ENCODE measurements around the gene DMP1.

Gene DMP1

DNA sequence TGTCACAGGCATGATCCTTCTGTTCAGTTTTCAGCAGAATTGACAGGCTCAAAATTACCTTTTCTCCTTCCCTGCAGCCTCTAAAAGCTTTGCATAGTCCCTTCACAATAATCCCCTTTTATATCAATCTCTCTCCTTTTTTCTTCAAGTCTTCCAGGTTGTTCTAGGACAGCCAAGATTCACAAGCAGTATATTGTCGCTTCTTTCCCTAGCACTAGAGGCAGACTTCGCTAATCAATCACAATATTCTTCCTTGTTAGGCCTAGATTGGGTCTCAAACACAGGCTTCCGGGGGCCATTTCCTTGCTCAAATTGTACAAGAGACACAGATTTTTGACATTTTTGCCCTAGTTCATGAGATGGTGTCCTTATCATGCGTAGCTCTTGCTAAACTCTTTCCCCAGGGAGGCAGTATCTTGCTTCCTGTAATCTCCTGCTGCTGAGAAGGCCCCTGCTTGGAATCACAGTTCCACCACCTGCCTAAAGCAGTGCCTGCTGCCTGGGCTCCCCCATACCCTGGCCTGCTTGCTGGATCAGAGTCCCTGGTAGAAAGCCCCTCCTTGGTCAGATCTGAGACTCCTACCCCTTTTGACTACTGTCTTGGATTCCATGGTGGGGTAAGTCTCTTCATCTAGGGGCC is 57.3 kb downstream of the DMP1 start:
- Mint-ChIP-seq H3K4me1 (ENCODE audit: low read depth) (no peaks in the 10 kb centered on the region), H3K36me3 (ENCODE audit: low read depth) (no peaks in the 10 kb centered on the region), H3K27me3 (peaks cover 28% of the 10 kb centered on the region), H3K4me3 (no peak overlapping the region), H3K27ac (no peak overlapping the region), H3K9me3 (no peaks in the 10 kb centered on the region)

Data from stimulated activated naive CD8-positive, alpha-beta T cell treated with anti-CD3 and anti-CD28 coated beads, Interleukin-15, Interleukin-2, amounts not matched to agents 100 ng/mL and 50 ng/mL, for 24 hours (primary cell).